ENCODE measurements around the gene SIGLEC14.

DNA sequence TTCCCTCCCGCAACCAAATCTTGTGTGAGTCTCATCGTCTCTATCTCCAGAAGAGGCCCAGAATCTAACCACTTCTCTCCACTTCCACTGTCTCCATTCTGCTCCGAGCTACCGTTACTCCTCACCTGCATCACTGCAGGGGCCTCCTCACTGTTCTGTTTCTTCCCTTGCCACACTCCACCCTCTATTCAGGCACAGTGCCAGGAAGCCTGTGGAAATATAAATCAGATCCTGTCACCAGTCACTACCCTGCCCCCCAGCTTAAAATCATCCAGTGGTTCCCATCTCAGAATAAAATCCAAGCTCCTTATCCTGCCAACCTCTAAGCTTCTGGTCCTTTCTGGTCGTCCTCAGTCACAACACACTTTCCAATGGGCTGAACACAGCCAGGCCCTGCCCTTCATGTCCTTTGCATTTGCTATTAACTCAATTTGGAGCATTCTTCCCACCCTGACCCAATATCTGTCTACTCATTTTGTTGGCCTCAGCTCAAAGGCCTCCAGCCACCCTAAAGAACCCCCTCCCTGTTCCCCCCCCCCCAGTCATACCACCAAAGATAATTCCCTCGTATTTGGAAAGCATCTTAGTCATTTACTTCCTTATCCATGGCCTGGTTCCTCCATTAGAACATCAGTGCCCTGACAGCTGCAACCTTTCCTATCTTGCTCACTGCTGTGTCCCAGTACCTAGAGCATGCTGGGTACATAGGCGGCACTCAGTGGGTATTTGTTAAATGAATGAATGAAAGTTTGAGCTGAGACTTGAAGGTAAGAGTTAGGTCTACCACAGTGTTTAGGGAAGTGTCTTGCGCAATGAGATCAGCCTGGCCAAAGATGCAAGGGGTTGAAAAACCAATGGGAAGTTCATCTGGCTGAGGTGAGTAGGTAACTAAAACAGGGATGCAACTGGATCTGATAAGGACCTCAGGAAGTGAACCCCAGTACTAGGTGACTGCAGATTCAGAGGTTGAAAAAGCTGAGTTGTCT lies 51.1 kb downstream of the SIGLEC14 start:
- TF ChIP-seq, protein P1, sequence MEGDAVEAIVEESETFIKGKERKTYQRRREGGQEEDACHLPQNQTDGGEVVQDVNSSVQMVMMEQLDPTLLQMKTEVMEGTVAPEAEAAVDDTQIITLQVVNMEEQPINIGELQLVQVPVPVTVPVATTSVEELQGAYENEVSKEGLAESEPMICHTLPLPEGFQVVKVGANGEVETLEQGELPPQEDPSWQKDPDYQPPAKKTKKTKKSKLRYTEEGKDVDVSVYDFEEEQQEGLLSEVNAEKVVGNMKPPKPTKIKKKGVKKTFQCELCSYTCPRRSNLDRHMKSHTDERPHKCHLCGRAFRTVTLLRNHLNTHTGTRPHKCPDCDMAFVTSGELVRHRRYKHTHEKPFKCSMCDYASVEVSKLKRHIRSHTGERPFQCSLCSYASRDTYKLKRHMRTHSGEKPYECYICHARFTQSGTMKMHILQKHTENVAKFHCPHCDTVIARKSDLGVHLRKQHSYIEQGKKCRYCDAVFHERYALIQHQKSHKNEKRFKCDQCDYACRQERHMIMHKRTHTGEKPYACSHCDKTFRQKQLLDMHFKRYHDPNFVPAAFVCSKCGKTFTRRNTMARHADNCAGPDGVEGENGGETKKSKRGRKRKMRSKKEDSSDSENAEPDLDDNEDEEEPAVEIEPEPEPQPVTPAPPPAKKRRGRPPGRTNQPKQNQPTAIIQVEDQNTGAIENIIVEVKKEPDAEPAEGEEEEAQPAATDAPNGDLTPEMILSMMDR (IDR thresholded peaks at IDR 0.05; ENCODE audit: extremely low read depth in 1 of 2, insufficient read depth in 1 of 2, low read depth in 1 of 2, low read length in 2 of 2): no peak
- TF ChIP-seq JUN (IDR thresholded peaks at IDR 0.05; ENCODE audit: borderline replicate concordance, insufficient read depth, insufficient read length, low read depth) (no peak), POLR2A (IDR thresholded peaks at IDR 0.05; ENCODE audit: low read depth, low read length) (no peak), MYC (IDR thresholded peaks at IDR 0.05; ENCODE audit: low read depth, low read length) (no peak), POLR2AphosphoS5 (IDR thresholded peaks at IDR 0.05; ENCODE audit: insufficient read depth, low read depth, low read length) (no peak), EZH2 (IDR thresholded peaks at IDR 0.05; ENCODE audit: borderline replicate concordance, low read depth, low read length, severe bottlenecking) (no peak)
- TF ChIP-seq, protein P2, sequence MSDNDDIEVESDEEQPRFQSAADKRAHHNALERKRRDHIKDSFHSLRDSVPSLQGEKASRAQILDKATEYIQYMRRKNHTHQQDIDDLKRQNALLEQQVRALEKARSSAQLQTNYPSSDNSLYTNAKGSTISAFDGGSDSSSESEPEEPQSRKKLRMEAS (IDR thresholded peaks at IDR 0.05; ENCODE audit: insufficient read depth, insufficient read length): no peak
